Amygdala (tissue), 56 donors: ENCODE results near the gene CMTM4.
"Not testable (repeated sequence)": the region's sequence is repeated elsewhere in the genome, so short reads cannot be mapped to it uniquely, and the experiment has no call there.

Source experiments
- DNase-seq, 56 donors: peaks; one replicate each; lab custom pipeline; 2025; lab: John Stamatoyannopoulos, UW

Gene CMTM4

DNA sequence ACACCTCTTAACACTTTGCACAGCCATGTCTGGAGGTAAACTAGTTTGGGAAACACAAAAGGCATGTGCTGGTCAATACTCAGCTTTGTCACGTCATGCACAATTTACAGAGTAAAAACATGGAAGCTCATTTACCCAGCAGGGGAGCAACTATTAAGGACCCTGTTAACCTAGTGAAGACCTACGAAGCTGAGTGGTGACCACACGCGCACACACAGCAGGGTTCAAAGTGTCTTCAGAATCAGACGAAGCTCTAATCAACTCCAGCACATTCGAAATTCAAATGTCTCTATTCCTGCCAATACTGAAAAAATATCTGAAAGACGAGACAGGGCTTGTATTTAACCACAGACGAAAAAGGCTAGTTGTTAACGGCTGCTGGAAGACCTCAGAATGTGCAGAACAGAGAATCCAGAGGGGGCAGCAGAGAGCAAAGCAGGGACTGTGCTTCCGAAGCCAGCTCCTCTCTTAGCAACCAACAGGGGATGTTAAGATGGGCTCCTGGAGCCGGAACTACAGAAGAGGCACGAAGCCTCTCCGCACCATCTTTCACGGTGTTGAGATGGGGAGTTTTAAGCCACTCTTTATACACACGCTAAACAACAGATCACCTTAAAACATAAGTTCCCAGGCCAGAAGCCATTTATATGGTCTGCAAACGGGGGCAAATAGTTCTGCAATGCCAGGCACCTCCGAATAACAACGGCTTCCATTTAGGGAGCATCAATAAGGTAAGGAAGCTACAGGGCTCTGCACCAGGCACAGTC lies 45.7 kb downstream of the CMTM4 start:
- DNase-seq: peak in 54 of 56 donors; percentile 12 to 90 (median 68)

DNA sequence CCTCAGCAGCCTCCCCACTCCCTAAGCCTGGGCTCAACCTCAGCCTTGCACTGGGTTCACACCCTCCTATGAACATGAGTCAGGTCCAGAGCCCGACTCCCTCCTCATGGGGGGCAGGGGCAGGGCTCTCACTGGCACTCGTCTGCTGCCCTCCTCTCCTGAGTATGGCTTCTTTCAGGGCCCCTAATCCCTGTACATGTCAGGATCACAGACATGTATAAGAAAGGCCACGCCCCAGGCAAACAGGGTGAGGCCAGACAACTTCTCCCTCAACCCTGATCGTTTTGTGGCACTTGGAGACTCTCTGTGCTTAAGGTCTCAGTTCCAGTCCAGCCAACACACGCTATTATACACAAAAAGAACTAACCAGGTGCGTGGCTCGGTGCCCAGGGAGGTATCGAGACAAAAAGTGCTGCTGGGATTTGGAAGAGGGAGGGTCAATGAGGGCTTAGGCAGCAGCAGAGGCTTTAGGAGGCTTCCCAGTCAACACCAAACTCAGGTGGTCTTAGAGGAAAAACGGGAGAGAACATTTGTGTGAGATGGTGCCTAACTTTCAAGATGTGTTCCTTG lies 46.8 kb downstream of the CMTM4 start:
- DNase-seq: no peak

DNA sequence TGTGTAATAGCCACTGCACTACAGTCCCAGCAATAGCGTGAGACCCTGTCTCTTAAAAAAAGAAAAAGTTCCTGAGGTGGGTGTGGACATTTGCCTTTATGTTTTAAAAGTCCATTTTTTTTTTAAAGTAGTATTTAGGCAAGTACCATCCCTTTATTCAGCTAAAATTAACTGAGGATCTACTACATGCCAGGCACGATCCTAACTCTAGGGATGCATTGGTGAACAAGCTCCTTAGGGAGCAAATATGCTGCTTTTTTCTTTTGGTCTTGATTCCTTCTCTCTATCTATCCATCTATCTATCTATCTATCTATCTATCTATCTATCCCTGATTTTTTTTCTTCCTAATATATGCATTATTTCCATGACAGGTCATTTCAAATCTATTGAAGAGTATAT lies 47.4 kb downstream of the CMTM4 start:
- DNase-seq: no peak

- DNase-seq: no peak
Measured at GRCh38 chr16:66647866-66648265, 48.7 kb downstream of the CMTM4 start.

DNA sequence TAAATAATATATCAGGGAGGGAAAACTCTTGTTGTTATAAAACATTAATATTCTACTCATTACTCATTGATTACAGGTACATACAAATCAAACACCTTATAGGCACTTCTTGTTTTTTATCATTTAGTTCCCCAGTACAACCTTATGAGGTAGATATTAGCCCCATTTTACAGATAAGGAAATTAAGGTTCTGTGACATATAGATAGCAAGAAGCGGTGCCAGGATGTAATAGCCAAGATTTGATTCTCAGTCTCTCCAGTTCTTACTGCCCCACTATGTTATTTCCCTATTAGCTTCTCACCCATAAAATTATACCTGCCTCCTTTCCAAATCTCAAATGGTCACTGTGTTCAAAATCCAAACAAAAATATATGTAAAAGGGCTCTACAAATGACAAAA lies 55.2 kb downstream of the CMTM4 start:
- no peak for DNase-seq

- no peak for DNase-seq
Measured at GRCh38 chr16:66640724-66641314, 55.7 kb downstream of the CMTM4 start.

DNA sequence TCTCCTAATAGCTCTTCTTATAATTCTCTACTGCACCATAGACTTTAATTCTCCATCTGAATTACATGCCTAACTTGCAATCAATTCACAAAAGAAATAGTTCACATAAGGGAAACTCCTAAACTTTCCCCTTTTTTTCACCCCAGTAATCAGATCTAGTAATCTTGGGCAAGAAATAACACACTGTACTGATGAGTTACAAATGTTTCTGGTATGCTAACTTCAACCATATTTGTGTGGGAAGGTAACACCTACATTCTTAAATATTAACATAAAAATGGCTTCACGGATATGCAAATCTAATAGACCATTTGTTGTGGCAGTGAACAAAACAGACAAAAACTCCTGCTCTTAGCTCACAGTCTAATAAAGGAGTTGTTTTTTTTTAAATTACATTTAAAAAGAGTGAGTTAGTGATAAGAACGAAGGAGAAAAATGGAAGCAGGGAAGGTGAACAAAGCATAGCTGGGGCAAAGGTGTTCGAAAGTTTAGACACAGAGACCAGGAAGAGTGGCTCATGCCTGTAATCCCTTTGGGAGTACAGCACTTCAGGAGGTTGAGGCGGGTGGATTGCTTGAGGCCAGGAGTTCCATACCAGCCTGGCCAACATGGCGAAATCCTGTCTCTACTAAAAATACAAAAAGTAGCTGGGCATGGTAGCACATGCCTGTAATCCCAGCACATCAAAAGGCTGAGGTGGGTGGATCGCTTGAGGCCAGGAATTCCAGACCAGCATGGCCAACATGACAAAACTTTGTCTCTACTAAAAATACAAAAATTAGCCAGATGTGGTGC lies 57.3 kb downstream of the CMTM4 start:
- DNase-seq: no peak

DNA sequence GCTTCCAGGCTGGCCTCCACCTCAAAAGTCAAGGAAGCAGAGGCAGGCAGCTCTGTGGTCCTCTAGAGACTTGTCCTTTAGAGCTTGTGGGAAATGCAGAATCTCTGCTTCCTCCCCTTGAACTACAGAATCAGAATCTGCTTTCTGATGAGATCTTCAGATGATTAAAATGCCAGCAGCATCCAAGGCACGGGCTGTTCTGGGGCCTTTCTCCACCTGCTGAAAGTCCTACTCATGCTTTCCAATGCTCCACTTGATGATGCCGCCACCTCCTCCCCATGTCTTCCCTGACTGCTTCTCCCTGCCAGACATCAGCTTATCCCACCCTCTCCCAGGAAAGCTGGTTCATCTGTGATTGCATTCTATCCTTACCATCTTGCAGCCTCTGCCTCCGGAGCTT lies 58.7 kb downstream of the CMTM4 start:
- DNase-seq: no peak

DNA sequence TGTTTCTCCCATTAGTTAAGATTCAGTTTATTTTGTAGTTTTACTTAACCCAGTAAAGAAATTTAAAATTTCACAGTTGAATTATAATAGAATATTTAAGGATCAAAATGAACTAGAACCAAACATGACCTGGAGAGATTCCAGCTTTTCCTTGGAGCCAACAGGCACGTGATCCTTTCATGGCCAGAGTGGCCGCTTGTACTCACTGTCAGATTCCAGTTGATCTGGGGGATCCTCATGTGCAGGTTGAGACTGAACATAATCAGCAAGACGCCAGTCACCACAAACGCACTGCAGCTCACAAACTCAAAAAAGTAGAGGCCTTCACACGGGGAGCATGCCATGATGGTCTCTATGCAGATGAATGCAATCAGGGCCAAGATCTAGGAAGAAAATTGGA lies 60.3 kb downstream of the CMTM4 start:
- DNase-seq: peak in 1 of 56 donors; percentile 28

- DNase-seq: no peak
Measured at GRCh38 chr16:66635406-66635805, 61.1 kb downstream of the CMTM4 start.

GRCh38 chr16:66634527-66635196 lies 61.9 kb downstream of the CMTM4 start:
- no peak for DNase-seq

- DNase-seq: not testable (repeated sequence)
Measured at GRCh38 chr16:66631558-66631957, 65.0 kb downstream of the CMTM4 start.

- not testable (repeated sequence) for DNase-seq
Measured at GRCh38 chr16:66630561-66631260, 65.8 kb downstream of the CMTM4 start.

DNA sequence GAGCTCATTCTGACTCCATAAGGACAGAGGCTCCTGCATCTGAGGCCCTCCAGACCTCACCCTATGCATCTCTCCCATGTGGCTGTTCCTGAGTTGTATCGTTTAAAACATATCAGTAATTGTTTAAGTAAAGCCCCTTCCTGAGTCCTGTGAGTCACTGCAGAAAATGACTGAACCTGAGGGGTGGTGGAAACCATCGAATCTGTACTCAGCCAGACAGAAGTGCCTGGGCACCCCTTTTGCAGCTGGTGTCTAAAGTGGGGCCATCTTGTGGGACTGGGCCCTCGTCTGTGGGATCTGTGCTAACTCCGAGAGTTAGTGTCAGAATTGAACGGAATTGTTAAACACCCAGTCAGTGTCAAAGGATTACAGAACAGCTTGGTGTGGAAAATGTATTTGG lies 66.7 kb downstream of the CMTM4 start:
- no peak for DNase-seq

GRCh38 chr16:66627611-66628378 lies 68.7 kb downstream of the CMTM4 start:
- not testable (repeated sequence) for DNase-seq

DNA sequence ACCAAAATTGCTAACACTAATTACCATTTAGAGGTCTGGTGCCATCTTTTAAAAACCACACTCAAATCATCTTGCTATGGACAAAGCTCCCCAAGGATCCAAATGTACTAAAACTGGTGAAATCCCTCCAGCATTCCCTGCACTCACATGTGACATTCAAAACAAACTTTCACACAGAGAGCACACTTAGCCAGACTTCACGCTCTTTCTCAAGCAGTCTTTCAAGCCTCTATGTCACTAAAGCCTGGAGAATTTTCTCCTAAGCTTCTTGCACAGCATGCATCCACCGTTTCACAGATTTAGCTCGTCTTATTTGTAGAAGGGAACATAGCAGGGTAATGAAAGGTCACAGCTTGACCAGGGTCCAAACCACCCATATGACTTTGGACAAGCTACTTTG lies 72.8 kb downstream of the CMTM4 start:
- DNase-seq: no peak

DNA sequence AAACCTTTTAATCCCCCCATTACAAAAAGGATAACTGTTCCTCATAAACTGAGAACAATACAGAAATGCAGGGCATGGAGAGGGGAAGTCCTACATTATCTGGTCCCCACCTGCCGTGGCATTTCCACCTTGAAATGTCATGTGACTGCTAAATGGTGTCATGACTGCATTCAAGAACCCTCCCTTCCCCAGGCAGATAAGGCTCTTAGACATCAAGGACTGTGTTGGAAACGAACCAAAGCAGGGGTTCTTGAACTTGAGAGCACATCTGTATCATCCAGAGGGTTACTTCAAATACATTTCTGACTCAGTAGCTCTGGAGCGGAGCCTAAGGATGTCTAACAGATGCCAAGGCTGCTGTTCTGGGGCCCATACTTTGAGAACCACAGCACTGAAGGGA lies 73.7 kb downstream of the CMTM4 start:
- no peak for DNase-seq

DNA sequence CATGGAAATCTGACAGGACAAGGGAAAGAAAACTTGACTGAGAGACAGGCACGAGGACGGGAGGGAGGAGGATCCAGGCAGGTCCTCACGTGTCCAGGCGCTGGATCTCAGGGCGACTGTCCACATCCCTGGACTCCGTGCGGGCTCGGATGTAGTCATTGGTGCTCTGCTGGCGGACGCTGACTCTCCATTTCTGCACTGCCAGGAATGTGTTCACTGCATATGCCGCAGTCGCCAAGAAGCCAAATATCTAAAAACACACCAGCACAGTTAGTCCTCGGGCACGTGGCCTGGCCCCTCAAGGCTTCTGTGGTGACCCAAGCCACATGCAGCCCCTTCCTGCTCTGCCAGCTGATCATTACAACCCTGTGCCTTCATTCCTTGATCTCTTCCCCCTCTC lies 74.6 kb downstream of the CMTM4 start:
- DNase-seq: no peak

DNA sequence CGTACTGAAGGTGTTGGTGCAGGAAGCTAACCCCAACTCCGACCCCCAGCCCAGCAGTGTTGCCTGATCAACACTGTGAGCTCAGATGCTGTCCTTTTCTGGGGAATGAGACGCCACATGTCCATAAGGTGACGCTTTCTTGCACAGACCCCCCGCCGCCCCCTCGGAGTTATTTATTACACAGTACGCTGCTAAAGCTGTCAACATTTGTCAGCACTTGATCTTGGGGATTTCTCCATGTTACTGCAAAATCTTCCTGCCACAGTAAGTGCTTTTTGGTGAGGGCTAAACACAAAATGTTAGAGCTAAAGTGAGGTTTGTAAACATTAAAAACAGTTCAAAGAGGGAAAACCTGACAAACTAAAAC lies 76.1 kb downstream of the CMTM4 start:
- no peak for DNase-seq
